Measurements from ENCODE around the gene CDK14.

Gene CDK14

DNA sequence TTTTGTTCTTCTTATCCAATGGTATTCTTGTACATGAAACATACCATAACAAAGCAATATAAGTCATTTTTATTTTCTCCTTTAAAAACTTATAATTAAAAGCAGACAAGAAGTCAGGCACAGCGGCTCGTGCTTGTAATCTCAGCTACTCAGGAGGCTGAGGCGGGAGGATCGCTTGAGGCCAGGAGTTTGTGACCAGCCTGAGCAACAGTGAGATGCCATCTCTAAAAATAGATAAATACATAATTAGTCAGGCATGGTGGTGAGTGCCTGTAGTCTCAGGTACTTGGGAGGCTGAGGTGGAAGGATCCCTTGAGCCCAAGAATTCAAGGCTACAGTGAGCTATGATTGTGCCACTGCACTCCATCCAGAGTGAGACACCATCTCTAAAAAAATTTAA is 473.0 kb downstream of the CDK14 start:
- no peak overlapping the region for H3K27ac ChIP-seq (ENCODE audit: low read depth, low read length)
- H3K27me3 ChIP-seq (ENCODE audit: control insufficient read depth in 5 of 5, insufficient read depth in 4 of 5, low read length in 5 of 5) = no peaks in the 10 kb centered on the region
- H3K9ac ChIP-seq (ENCODE audit: low read length in 5 of 5) = no peak overlapping the region
- H3K4me1 ChIP-seq (ENCODE audit: control insufficient read depth in 5 of 5, insufficient read depth in 5 of 5, low read length in 5 of 5) = no peaks in the 10 kb centered on the region
- no peaks in the 10 kb centered on the region for H3K9me3 ChIP-seq (ENCODE audit: control insufficient read depth in 5 of 5, low read length in 5 of 5)
- no peak overlapping the region for H3K4me3 ChIP-seq (ENCODE audit: low read depth in 1 of 5, low read length in 5 of 5)
- no peaks in the 10 kb centered on the region for H3K36me3 ChIP-seq (ENCODE audit: control insufficient read depth in 5 of 5, insufficient read depth in 5 of 5, low read length in 5 of 5)

DNA sequence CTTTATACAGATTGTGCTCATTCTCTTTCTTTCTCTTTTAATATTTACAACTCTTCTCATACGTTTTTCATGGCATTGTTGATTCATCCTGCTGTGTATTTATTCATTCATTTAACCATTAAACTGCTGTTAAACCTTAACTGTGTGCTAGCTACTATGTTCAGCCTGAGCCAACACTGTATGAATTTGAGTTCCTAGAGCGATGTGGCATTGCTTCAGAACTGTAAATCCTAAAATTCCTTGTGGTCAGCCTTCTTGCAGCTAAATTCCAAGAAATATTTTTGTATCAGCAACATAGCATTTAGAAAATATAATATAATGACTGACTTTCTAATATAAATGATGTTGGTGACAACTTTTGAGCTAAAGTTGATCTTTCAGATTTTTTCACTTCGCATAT is 483.4 kb downstream of the CDK14 start:
- H3K27ac ChIP-seq (ENCODE audit: low read depth, low read length) = no peak overlapping the region
- no peaks in the 10 kb centered on the region for H3K9me3 ChIP-seq (ENCODE audit: control insufficient read depth in 5 of 5, low read length in 5 of 5)
- H3K4me1 ChIP-seq (ENCODE audit: control insufficient read depth in 5 of 5, insufficient read depth in 5 of 5, low read length in 5 of 5) = peaks cover 0 to 7% (median 3%) of the 10 kb centered on the region in 5 donors
- no peak overlapping the region for H3K4me3 ChIP-seq (ENCODE audit: low read depth in 1 of 5, low read length in 5 of 5)
- no peaks in the 10 kb centered on the region for H3K36me3 ChIP-seq (ENCODE audit: control insufficient read depth in 5 of 5, insufficient read depth in 5 of 5, low read length in 5 of 5)
- H3K27me3 ChIP-seq (ENCODE audit: control insufficient read depth in 5 of 5, insufficient read depth in 4 of 5, low read length in 5 of 5) = no peaks in the 10 kb centered on the region
- no peak overlapping the region for H3K9ac ChIP-seq (ENCODE audit: low read length in 5 of 5)

DNA sequence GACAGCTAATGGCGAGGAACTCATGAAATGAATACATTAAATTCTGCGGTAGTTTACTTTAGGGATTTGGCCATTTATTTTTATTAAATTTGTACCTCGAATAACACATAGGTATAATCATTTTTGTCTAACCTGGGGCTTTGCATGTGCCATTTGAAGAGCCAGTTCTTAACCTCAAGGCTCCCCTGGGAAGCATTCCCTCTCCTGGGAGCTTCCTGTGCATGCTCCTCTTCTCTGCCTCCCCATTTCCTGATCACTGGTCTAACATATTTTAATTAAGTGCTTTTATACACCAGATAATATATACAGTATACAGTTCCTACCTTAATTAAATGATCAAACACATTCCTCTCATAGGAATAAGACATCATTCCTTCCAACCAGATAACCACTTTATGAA is 484.2 kb downstream of the CDK14 start:
- H3K27ac ChIP-seq (ENCODE audit: low read depth, low read length) = no peak overlapping the region
- no peak overlapping the region for H3K4me3 ChIP-seq (ENCODE audit: low read depth in 1 of 5, low read length in 5 of 5)
- peaks cover 0 to 7% (median 3%) of the 10 kb centered on the region in 5 donors for H3K4me1 ChIP-seq (ENCODE audit: control insufficient read depth in 5 of 5, insufficient read depth in 5 of 5, low read length in 5 of 5)
- H3K9me3 ChIP-seq (ENCODE audit: control insufficient read depth in 5 of 5, low read length in 5 of 5) = no peaks in the 10 kb centered on the region
- H3K36me3 ChIP-seq (ENCODE audit: control insufficient read depth in 5 of 5, insufficient read depth in 5 of 5, low read length in 5 of 5) = no peaks in the 10 kb centered on the region
- H3K27me3 ChIP-seq (ENCODE audit: control insufficient read depth in 5 of 5, insufficient read depth in 4 of 5, low read length in 5 of 5) = no peaks in the 10 kb centered on the region
- no peak overlapping the region for H3K9ac ChIP-seq (ENCODE audit: low read length in 5 of 5)

DNA sequence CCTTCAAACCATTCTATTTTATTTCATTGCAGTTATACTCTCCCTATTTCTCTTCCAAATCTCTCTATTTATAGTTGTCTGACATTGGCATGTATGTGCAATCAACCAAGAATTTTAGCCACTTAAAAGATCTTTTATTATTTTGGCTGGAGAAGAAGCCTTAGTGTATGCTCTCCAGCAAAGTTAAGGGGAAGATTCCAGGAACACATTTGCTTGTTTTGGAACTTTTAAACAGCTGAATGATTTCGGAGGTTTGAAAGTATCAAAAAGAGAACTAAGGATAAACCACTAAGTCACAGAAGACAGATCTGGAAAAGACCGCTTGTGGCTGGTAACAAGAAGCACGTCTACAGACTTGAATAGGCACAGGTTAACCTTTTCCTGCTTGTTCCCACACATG is 485.9 kb downstream of the CDK14 start:
- Histone ChIP-seq H3K9ac (ENCODE audit: low read length in 5 of 5) (no peak overlapping the region), H3K4me3 (ENCODE audit: low read depth in 1 of 5, low read length in 5 of 5) (no peak overlapping the region), H3K27me3 (ENCODE audit: control insufficient read depth in 5 of 5, insufficient read depth in 4 of 5, low read length in 5 of 5) (no peaks in the 10 kb centered on the region), H3K9me3 (ENCODE audit: control insufficient read depth in 5 of 5, low read length in 5 of 5) (no peaks in the 10 kb centered on the region), H3K36me3 (ENCODE audit: control insufficient read depth in 5 of 5, insufficient read depth in 5 of 5, low read length in 5 of 5) (no peaks in the 10 kb centered on the region), H3K4me1 (ENCODE audit: control insufficient read depth in 5 of 5, insufficient read depth in 5 of 5, low read length in 5 of 5) (peaks cover 0 to 7% (median 3%) of the 10 kb centered on the region in 5 donors), H3K27ac (ENCODE audit: low read depth, low read length) (no peak overlapping the region)

DNA sequence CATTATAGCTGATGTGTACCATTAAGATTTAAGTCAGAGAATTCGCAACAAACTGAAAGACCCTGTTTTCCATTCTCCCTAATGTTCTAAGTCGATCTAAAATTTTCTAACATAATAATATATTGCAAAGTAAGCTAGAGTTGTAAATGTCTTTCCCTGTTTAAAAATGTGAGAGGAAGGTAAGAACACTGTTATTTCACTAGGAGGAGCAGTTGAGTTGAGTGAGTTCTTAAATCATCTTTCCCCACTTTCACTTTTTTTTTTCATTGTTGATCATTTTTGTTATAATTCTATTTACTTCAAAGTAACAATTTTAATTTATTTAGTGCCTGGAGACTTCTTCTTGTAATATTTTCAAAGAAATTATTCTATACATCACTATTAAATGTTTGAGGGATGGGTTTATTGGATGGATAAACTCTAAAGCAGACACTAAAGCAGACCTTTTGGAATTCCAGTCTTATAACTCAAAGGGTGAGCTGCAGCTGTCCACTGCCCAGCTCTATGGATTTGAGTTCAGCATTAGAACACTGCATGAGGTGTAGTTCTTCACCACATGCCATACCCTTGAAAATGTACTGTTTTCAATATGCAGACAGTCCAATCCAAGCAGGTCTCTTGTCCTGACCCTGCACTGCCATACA is 486.9 kb downstream of the CDK14 start:
- no peaks in the 10 kb centered on the region for H3K9me3 ChIP-seq (ENCODE audit: control insufficient read depth in 5 of 5, low read length in 5 of 5)
- H3K4me1 ChIP-seq (ENCODE audit: control insufficient read depth in 5 of 5, insufficient read depth in 5 of 5, low read length in 5 of 5) = peaks cover 0 to 7% (median 3%) of the 10 kb centered on the region in 5 donors
- no peak overlapping the region for H3K9ac ChIP-seq (ENCODE audit: low read length in 5 of 5)
- no peaks in the 10 kb centered on the region for H3K36me3 ChIP-seq (ENCODE audit: control insufficient read depth in 5 of 5, insufficient read depth in 5 of 5, low read length in 5 of 5)
- no peak overlapping the region for H3K4me3 ChIP-seq (ENCODE audit: low read depth in 1 of 5, low read length in 5 of 5)
- H3K27me3 ChIP-seq (ENCODE audit: control insufficient read depth in 5 of 5, insufficient read depth in 4 of 5, low read length in 5 of 5) = no peaks in the 10 kb centered on the region
- H3K27ac ChIP-seq (ENCODE audit: low read depth, low read length) = no peak overlapping the region

DNA sequence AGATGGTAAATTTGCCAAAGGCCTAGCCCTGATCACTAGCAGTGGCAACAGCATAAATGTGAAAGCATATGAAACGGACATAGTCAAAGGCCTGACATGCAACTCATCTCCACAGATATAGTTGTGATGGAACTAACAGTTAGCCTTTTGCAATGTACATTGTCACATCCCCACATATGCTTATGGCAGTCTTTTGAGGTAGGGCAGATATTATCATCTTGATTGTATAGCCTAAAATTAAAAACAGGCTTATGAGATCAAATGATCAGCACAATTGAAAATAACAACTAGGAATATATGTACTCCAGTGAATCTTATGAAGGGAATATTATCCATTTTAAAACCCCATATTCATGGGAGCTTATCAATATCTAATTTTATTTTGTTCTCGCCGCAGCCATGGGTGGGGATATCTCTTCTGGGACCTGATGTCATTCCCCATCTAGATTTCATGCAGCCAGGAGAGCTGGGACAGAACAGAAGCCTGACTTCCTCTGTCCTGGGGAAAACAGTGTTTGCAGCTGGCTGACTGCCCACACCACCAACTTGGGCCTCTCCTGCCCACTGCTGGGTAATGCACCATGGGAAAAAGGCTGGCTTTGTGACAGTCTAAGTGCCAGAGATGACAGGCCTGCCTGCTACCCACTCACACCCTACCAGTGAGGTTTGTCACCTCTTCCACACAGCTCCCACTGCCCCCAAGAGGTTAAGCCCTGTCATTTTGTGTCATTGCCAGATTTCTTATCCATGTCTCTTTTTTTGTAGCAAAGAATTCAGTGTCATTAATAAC is 487.9 kb downstream of the CDK14 start:
- H3K36me3 ChIP-seq (ENCODE audit: control insufficient read depth in 5 of 5, insufficient read depth in 5 of 5, low read length in 5 of 5) = no peaks in the 10 kb centered on the region
- peaks cover 0 to 7% (median 4%) of the 10 kb centered on the region in 5 donors for H3K4me1 ChIP-seq (ENCODE audit: control insufficient read depth in 5 of 5, insufficient read depth in 5 of 5, low read length in 5 of 5)
- no peaks in the 10 kb centered on the region for H3K9me3 ChIP-seq (ENCODE audit: control insufficient read depth in 5 of 5, low read length in 5 of 5)

DNA sequence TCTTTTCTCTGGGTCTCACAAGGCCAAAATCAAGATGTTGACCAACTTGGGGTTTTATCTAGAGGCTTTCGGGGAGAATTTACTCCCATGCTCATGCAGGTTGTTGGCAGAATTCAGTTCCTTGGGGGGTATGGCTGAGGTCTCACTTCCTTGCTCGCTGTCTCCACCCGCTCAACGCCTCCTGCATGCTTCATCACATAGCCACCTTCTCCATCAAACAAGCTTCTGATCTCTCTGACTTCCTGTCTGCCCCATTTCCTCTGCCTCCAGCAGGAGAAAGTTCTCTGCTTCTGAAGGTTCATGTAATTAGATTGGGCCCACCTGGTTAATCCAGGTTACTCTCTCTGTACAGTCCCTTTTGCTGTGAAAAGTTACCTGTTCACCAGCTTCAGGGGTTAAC is 489.1 kb downstream of the CDK14 start:
- H3K36me3 ChIP-seq (ENCODE audit: control insufficient read depth in 5 of 5, insufficient read depth in 5 of 5, low read length in 5 of 5) = no peaks in the 10 kb centered on the region
- no peak overlapping the region for H3K27ac ChIP-seq (ENCODE audit: low read depth, low read length)
- no peaks in the 10 kb centered on the region for H3K9me3 ChIP-seq (ENCODE audit: control insufficient read depth in 5 of 5, low read length in 5 of 5)
- no peak overlapping the region for H3K9ac ChIP-seq (ENCODE audit: low read length in 5 of 5)
- no peaks in the 10 kb centered on the region for H3K27me3 ChIP-seq (ENCODE audit: control insufficient read depth in 5 of 5, insufficient read depth in 4 of 5, low read length in 5 of 5)
- H3K4me3 ChIP-seq (ENCODE audit: low read depth in 1 of 5, low read length in 5 of 5) = no peak overlapping the region
- peaks cover 0 to 11% (median 10%) of the 10 kb centered on the region in 5 donors for H3K4me1 ChIP-seq (ENCODE audit: control insufficient read depth in 5 of 5, insufficient read depth in 5 of 5, low read length in 5 of 5)

More for the DNA sequence above, 487.9 kb downstream of the CDK14 start:
- Histone ChIP-seq H3K4me3 (ENCODE audit: low read depth in 1 of 5, low read length in 5 of 5) (no peak overlapping the region), H3K27ac (ENCODE audit: low read depth, low read length) (no peak overlapping the region), H3K27me3 (ENCODE audit: control insufficient read depth in 5 of 5, insufficient read depth in 4 of 5, low read length in 5 of 5) (no peaks in the 10 kb centered on the region), H3K9ac (ENCODE audit: low read length in 5 of 5) (no peak overlapping the region)

DNA sequence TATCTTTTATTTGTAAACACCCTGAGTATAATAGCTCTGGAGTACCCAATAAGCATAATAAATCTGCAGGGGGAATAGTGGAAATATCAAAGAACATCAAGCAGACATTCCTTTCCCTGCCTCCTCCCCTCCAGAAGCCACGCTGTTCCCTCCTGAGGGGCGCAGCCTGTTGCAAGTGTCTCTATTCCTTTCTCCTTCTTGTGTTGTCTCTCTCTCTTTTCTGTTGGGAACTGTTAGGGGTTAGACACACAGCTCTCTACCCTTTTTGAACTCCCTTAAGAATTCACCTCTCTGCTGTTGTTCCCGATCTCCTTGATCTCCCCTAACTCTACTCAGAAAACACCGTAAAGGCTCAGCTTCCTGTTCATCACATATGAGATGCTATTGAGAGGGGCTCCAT is 490.1 kb downstream of the CDK14 start:
- no peaks in the 10 kb centered on the region for H3K9me3 ChIP-seq (ENCODE audit: control insufficient read depth in 5 of 5, low read length in 5 of 5)
- no peak overlapping the region for H3K4me3 ChIP-seq (ENCODE audit: low read depth in 1 of 5, low read length in 5 of 5)
- no peak overlapping the region for H3K27ac ChIP-seq (ENCODE audit: low read depth, low read length)
- peaks cover 0 to 11% (median 10%) of the 10 kb centered on the region in 5 donors for H3K4me1 ChIP-seq (ENCODE audit: control insufficient read depth in 5 of 5, insufficient read depth in 5 of 5, low read length in 5 of 5)
- no peaks in the 10 kb centered on the region for H3K27me3 ChIP-seq (ENCODE audit: control insufficient read depth in 5 of 5, insufficient read depth in 4 of 5, low read length in 5 of 5)
- no peaks in the 10 kb centered on the region for H3K36me3 ChIP-seq (ENCODE audit: control insufficient read depth in 5 of 5, insufficient read depth in 5 of 5, low read length in 5 of 5)
- H3K9ac ChIP-seq (ENCODE audit: low read length in 5 of 5) = no peak overlapping the region

DNA sequence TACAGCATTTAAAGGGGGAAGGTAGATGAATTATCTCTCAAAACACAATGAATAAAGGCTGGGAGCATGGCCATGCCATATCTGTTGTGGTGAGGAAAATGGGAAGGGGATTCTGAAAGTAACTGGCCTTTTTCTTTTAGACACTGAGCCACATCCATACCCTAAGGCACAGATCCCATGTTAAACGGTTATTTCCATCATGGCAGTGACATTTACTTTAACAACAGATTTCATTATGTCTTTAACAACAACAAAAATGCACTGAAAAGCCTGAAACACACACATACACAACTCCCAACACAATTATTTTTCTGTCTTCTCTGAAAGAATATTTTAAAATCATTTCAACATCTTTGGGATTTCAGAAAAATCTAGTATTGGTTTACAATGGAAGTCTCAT is 492.0 kb downstream of the CDK14 start:
- H3K4me3 ChIP-seq (ENCODE audit: low read depth in 1 of 5, low read length in 5 of 5) = no peak overlapping the region
- H3K36me3 ChIP-seq (ENCODE audit: control insufficient read depth in 5 of 5, insufficient read depth in 5 of 5, low read length in 5 of 5) = no peaks in the 10 kb centered on the region
- no peaks in the 10 kb centered on the region for H3K9me3 ChIP-seq (ENCODE audit: control insufficient read depth in 5 of 5, low read length in 5 of 5)
- H3K4me1 ChIP-seq (ENCODE audit: control insufficient read depth in 5 of 5, insufficient read depth in 5 of 5, low read length in 5 of 5) = peaks cover 0 to 10% (median 5%) of the 10 kb centered on the region in 5 donors
- no peaks in the 10 kb centered on the region for H3K27me3 ChIP-seq (ENCODE audit: control insufficient read depth in 5 of 5, insufficient read depth in 4 of 5, low read length in 5 of 5)
- no peak overlapping the region for H3K9ac ChIP-seq (ENCODE audit: low read length in 5 of 5)
- H3K27ac ChIP-seq (ENCODE audit: low read depth, low read length) = no peak overlapping the region

DNA sequence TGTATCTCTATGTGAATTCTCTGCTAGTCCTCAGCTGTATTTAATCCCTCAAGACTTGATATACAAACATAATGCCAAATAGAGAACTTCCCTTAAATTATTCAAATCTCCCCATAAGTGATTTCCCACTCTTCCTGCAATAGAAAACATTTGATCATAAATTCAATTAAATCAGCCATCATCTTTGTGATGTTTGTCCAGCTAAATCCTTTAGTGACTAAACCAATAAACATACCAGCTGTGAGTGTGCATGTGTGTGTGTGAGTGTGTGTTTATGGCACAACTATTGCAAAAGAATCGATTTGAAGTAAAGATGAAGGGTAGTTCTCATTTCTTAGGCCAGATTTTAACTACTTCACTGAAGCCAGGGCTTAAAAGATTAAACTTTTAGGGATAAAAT is 492.6 kb downstream of the CDK14 start:
- no peak overlapping the region for H3K9ac ChIP-seq (ENCODE audit: low read length in 5 of 5)
- H3K9me3 ChIP-seq (ENCODE audit: control insufficient read depth in 5 of 5, low read length in 5 of 5) = no peaks in the 10 kb centered on the region
- H3K4me1 ChIP-seq (ENCODE audit: control insufficient read depth in 5 of 5, insufficient read depth in 5 of 5, low read length in 5 of 5) = peaks cover 0 to 10% (median 5%) of the 10 kb centered on the region in 5 donors
- H3K4me3 ChIP-seq (ENCODE audit: low read depth in 1 of 5, low read length in 5 of 5) = no peak overlapping the region
- H3K36me3 ChIP-seq (ENCODE audit: control insufficient read depth in 5 of 5, insufficient read depth in 5 of 5, low read length in 5 of 5) = no peaks in the 10 kb centered on the region
- H3K27ac ChIP-seq (ENCODE audit: low read depth, low read length) = no peak overlapping the region
- H3K27me3 ChIP-seq (ENCODE audit: control insufficient read depth in 5 of 5, insufficient read depth in 4 of 5, low read length in 5 of 5) = no peaks in the 10 kb centered on the region
